ENCODE data around the gene RPL35. TPM values are rescaled to one million over a fixed set of nuclear protein-coding genes. Genes with fewer than 3 reads are reported as not detected.

RPL35 gene
- total RNA-seq, 1 donor: 1,727 TPM

DNA sequence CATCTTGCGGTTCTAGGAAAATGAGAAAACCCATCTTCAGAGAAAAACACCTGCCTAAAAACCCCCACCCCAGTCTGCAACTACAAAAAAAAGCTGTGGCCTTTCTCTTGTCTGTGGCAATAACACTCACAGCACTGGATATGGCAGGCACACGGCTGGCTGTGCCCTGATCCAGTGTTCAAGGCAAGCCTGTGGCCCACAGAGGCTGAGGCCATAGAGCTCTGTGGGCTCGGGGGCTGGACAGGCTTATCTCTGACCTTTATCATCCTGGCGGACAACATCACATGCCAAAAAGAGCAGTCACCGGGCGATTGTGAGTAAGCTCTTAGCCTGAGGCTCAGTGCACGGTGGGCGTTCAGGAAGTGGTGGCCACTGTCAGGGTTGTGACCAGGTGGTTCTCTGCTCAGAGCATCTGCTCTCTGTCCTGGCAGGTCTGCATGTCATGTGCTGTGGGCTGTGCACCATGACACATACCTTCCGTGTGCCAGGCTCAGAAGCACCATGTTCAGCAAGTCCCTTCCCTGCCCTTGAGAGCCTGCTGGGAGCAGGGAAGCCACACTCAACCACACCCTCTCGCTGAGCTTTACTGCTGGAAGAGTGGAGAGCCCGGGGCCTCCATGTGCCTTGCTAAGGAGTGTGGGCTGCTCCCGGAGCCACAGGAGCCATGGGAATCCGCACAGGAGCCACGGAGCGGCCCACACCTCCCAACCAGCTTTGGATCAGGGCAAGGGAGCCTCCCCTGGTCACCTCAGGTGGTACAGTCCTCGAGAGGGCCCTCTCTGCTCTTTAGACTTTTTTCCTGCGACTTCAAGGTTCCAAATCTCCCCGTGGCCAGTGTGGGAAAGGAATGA, 43.1 kb downstream of the RPL35 start:
- TF ChIP-seq, protein P1, sequence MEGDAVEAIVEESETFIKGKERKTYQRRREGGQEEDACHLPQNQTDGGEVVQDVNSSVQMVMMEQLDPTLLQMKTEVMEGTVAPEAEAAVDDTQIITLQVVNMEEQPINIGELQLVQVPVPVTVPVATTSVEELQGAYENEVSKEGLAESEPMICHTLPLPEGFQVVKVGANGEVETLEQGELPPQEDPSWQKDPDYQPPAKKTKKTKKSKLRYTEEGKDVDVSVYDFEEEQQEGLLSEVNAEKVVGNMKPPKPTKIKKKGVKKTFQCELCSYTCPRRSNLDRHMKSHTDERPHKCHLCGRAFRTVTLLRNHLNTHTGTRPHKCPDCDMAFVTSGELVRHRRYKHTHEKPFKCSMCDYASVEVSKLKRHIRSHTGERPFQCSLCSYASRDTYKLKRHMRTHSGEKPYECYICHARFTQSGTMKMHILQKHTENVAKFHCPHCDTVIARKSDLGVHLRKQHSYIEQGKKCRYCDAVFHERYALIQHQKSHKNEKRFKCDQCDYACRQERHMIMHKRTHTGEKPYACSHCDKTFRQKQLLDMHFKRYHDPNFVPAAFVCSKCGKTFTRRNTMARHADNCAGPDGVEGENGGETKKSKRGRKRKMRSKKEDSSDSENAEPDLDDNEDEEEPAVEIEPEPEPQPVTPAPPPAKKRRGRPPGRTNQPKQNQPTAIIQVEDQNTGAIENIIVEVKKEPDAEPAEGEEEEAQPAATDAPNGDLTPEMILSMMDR (IDR thresholded peaks at IDR 0.05; ENCODE audit: insufficient read depth, low read depth, low read length): no peak
- peak; percentile 60 for DNase-seq (ENCODE audit: low read depth)
- H3K4me3 ChIP-seq (ENCODE audit: low read depth, low read length): no peak overlapping the region

DNA sequence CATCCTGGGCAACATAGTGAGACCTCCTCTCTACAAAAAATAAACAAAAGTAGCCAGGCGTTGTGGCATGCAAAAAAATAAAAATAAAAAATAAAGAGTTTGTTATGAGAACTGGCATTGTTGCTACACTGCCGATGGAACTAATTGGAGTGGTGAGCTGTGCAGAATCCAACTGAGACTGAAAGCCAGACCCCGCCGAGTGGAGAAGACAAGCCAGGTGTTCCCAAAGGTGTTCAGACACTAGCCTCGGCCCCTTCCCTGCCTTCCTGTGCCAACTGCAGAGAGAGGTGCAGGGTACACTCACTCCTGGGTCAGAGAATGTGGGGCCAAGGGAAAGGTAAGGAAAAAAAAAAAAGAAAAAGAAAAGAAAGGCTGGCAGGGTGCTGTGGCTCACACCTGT, 46.2 kb downstream of the RPL35 start:
- no peak overlapping the region for H3K4me3 ChIP-seq (ENCODE audit: low read depth, low read length)
- TF ChIP-seq, protein P1 (IDR thresholded peaks at IDR 0.05; ENCODE audit: insufficient read depth, low read depth, low read length): no peak
- no peak for DNase-seq (ENCODE audit: low read depth)

DNA sequence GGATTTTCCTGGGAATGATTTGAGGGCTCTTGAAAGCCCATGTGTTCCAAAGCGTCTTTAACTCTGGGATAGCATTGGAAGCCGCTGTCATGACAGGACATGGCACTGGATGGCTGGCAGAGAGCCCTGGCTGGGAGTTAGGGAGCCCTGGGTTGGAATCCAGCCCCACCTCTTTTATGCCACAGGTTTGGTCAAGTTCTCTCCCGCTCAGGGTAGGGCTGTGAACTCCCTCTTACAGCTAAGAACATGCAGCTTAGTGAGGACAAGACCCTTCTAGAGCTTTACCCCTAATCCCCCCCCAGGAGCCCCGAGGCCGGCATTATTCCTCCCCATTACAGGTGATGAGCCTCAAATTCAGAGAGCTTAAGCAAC, 47.6 kb downstream of the RPL35 start:
- H3K4me3 ChIP-seq (ENCODE audit: low read depth, low read length): no peak overlapping the region
- DNase-seq (ENCODE audit: low read depth): no peak
- TF ChIP-seq, protein P1 (IDR thresholded peaks at IDR 0.05; ENCODE audit: insufficient read depth, low read depth, low read length): no peak

DNA sequence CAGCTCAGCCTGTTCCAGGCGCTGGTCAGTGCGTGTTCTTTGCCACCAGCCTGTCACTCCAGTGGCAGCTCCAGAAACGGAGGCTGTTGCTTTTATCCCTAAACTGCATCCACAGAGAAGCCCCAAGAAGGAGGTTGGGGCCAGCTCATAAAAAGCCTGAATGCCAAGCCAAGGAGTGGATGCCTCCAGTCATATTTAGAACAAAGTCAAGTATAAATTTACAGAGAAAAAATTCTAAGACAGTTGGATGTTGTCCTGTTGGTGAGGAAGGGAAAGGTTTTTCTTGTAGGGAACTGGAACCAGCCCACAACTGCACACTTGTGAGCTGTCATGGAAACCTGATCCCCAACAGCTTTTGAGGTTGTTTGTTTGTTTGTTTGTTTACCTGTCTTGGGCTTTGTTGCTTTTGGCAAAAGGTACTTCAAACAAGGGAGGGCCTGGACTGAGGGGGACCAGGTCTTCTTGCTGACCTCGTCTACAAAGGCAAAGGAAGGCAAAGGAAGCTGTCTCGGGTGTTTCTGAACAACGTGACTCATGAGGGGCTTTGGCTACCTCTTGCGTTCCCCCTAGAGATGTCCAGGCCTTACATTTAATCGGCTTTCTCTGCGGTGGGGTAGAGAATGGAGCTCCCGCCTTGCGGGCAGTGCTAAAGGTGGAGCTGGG, 48.1 kb downstream of the RPL35 start:
- TF ChIP-seq, protein P1 (IDR thresholded peaks at IDR 0.05; ENCODE audit: insufficient read depth, low read depth, low read length): no peak
- H3K4me3 ChIP-seq (ENCODE audit: low read depth, low read length): no peak overlapping the region
- no peak for DNase-seq (ENCODE audit: low read depth)

DNA sequence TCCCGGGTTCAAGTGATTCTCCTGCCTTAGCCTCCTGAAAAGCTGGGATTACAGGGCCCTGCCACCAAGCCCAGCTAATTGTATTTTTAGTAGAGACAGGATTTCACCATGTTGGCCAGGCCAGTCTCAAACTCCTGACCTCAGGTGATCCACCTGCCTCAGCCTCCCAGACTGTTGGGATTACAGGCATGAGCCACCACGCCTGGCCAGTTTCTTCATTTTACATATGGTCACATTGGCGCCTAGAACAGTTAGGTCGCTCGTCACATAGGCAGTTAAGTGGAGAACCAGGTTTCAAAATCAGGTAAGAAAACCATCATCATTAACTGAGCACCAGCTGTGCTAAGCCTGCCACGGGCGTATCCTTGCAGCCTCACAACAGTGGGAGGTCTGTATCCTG, 48.7 kb downstream of the RPL35 start:
- no peak overlapping the region for H3K4me3 ChIP-seq (ENCODE audit: low read depth, low read length)
- TF ChIP-seq, protein P1 (IDR thresholded peaks at IDR 0.05; ENCODE audit: insufficient read depth, low read depth, low read length): no peak

DNA sequence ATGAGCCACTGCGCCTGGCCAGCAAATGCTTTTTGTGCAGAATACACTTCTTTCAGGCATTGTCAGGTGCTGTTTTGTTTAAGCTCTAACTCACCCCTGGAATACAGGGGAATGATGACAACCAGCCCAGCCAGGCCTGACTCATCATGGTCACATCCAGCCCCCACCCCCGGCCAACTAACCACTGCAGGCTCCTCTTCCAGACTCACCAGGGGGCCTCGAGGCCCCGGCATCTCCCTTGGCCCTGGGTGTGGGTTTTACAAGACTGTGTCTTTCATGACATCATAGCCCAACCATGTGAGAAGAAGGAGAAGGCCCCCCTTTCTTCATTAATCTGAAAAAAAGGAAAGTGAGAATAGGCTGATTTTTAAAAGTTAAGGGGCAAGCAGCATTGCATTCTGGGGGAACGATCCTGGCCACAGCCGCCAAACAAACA, 49.3 kb downstream of the RPL35 start:
- H3K4me3 ChIP-seq (ENCODE audit: low read depth, low read length): no peak overlapping the region
- peak; percentile 98 for DNase-seq (ENCODE audit: low read depth)
- TF ChIP-seq, protein P1 (IDR thresholded peaks at IDR 0.05; ENCODE audit: insufficient read depth, low read depth, low read length): no peak

More for the DNA sequence above, 48.7 kb downstream of the RPL35 start:
- no peak for DNase-seq (ENCODE audit: low read depth)
